GM18526 (cell line): ENCODE measurements around the gene SCN1B.

ENCODE experiments used
- POLR2A ChIP-seq: IDR thresholded peaks from 3 replicates; pipeline ENCODE4 v1.6.1; 2011; ENCODE audit not compliant: insufficient read length; ENCODE audit errors: extremely low read depth

SCN1B gene

GRCh38 chr19:35039881-35040825, 9.9 kb downstream of the SCN1B start:
- TF ChIP-seq POLR2A, result no peak

- no peak for TF ChIP-seq POLR2A
Measured at GRCh38 chr19:35040826-35041547, 10.7 kb downstream of the SCN1B start.

GRCh38 chr19:35041548-35042055, 11.3 kb downstream of the SCN1B start, which contains the start of gene HPN:
Gene HPN, plus strand, starts transcription at chr19:35041721. Its CDS starts 786 bp downstream, at chr19:35042507.
- TF ChIP-seq POLR2A, result no peak

GRCh38 chr19:35042056-35042730, 11.9 kb downstream of the SCN1B start:
- TF ChIP-seq POLR2A, result no peak

- no peak for TF ChIP-seq POLR2A
Measured at GRCh38 chr19:35042954-35043604, 12.8 kb downstream of the SCN1B start.

- TF ChIP-seq POLR2A, result no peak
Measured at GRCh38 chr19:35043906-35044305, 13.6 kb downstream of the SCN1B start.

- TF ChIP-seq POLR2A, result no peak
Measured at GRCh38 chr19:35044317-35045117, 14.2 kb downstream of the SCN1B start.

- TF ChIP-seq POLR2A, result no peak
Measured at GRCh38 chr19:35045667-35046300, 15.5 kb downstream of the SCN1B start.

- no peak for TF ChIP-seq POLR2A
Measured at GRCh38 chr19:35046461-35046860, 16.2 kb downstream of the SCN1B start.

GRCh38 chr19:35048911-35049411, 18.7 kb downstream of the SCN1B start:
- TF ChIP-seq POLR2A, result no peak

- TF ChIP-seq POLR2A, result no peak
Measured at GRCh38 chr19:35049456-35049855, 19.2 kb downstream of the SCN1B start.

- TF ChIP-seq POLR2A, result no peak
Measured at GRCh38 chr19:35051796-35052195, 21.5 kb downstream of the SCN1B start.

- no peak for TF ChIP-seq POLR2A
Measured at GRCh38 chr19:35052599-35053190, 22.4 kb downstream of the SCN1B start.
